Ramos (cell line): ENCODE measurements around the gene SH3PXD2B.

Source experiments
- in situ Hi-C: fragments of 300-500 bp; cut with MboI; formaldehyde crosslinking; loops from one replicate; pipeline ENCODE4 v1.14.3; 2022; ENCODE audit warnings: low sequenced_read_pairs; ENCODE audit not compliant: unreplicated experiment

The SH3PXD2B gene

GRCh38 chr5:172454358-172455086 is at the start of gene SH3PXD2B:
Gene SH3PXD2B, minus strand, starts transcription at chr5:172454525. Its CDS starts 173 bp downstream, at chr5:172454352.
- in situ Hi-C loops: no loop called here

GRCh38 chr5:172502969-172503368 is 48.6 kb upstream of the SH3PXD2B start:
- in situ Hi-C loops: no loop called here

- in situ Hi-C loops: no loop called here
These were observed 48.1 kb upstream of the SH3PXD2B start for GRCh38 chr5:172502410-172502809.

- in situ Hi-C loops: no loop called here
These were observed 47.5 kb upstream of the SH3PXD2B start for GRCh38 chr5:172501708-172502320.

GRCh38 chr5:172499287-172499686 is 45.0 kb upstream of the SH3PXD2B start:
- in situ Hi-C loops: loop anchor here (25.0 kb wide), 1 partner anchor 438 kb away; no protein-coding TSS in a partner anchor

- in situ Hi-C loops: loop anchor here (25.0 kb wide), 1 partner anchor 439 kb away; no protein-coding TSS in a partner anchor
These were observed 44.3 kb upstream of the SH3PXD2B start for GRCh38 chr5:172498431-172499129.

GRCh38 chr5:172497591-172498255 is 43.4 kb upstream of the SH3PXD2B start:
- in situ Hi-C loops: loop anchor here (25.0 kb wide), 1 partner anchor 440 kb away; no protein-coding TSS in a partner anchor

- in situ Hi-C loops: loop anchor here (25.0 kb wide), 1 partner anchor 440 kb away; no protein-coding TSS in a partner anchor
These were observed 42.5 kb upstream of the SH3PXD2B start for GRCh38 chr5:172496671-172497371.

GRCh38 chr5:172494630-172495505 is 40.5 kb upstream of the SH3PXD2B start:
- in situ Hi-C loops: loop anchor here (25.0 kb wide), 1 partner anchor 442 kb away; no protein-coding TSS in a partner anchor

GRCh38 chr5:172493906-172494305 is 39.6 kb upstream of the SH3PXD2B start:
- in situ Hi-C loops: loop anchor here (25.0 kb wide), 1 partner anchor 443 kb away; no protein-coding TSS in a partner anchor

GRCh38 chr5:172493461-172493860 is 39.1 kb upstream of the SH3PXD2B start:
- in situ Hi-C loops: loop anchor here (25.0 kb wide), 1 partner anchor 444 kb away; no protein-coding TSS in a partner anchor

- in situ Hi-C loops: loop anchor here (25.0 kb wide), 1 partner anchor 444 kb away; no protein-coding TSS in a partner anchor
These were observed 38.7 kb upstream of the SH3PXD2B start for GRCh38 chr5:172493002-172493401.

GRCh38 chr5:172492097-172492840 is 37.9 kb upstream of the SH3PXD2B start:
- in situ Hi-C loops: loop anchor here (25.0 kb wide), 1 partner anchor 445 kb away; no protein-coding TSS in a partner anchor

- in situ Hi-C loops: loop anchor here (25.0 kb wide), 1 partner anchor 446 kb away; no protein-coding TSS in a partner anchor
These were observed 37.2 kb upstream of the SH3PXD2B start for GRCh38 chr5:172491481-172491880.

GRCh38 chr5:172490514-172491461 is 36.5 kb upstream of the SH3PXD2B start:
- in situ Hi-C loops: loop anchor here (25.0 kb wide), 1 partner anchor 447 kb away; no protein-coding TSS in a partner anchor

- in situ Hi-C loops: loop anchor here (25.0 kb wide), 1 partner anchor 449 kb away; no protein-coding TSS in a partner anchor
These were observed 33.9 kb upstream of the SH3PXD2B start for GRCh38 chr5:172488221-172488620.
